ENCODE measurements around the gene PAX7. TPM values are rescaled to one million over a fixed set of nuclear protein-coding genes. Genes with fewer than 3 reads are reported as not detected.
"Not testable (repeated sequence)": the region's sequence is repeated elsewhere in the genome, so short reads cannot be mapped to it uniquely, and the experiment has no call there.

The PAX7 gene
- total RNA-seq, 2 experiments from 2014 or later: not detected

DNA sequence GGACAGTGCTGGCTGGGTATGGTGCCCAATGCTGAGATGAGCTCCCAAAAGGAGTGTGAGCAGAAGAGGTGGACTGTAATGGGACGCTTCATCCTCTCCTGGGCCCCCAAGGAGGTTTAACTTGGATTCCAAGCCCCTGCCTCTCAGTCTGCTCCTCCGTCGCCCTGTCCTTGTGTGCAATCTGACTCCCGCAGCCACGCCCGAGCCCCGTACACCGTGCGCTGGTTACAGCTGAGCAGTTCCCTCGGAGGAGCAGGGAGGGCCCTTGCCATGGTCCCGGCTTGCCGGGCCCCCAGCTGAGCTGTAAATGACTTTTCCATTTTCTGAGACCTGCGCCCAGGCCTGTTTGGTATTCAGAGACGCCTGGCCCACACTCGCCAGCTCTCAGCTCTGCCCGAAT lies 53.7 kb downstream of the PAX7 start:
- peaks cover 25% of the 10 kb centered on the region for H3K27me3 Mint-ChIP-seq
- H3K4me3 Mint-ChIP-seq: no peak overlapping the region
- H3K27ac Mint-ChIP-seq: no peak overlapping the region
- no peak for DNase-seq
- no peaks in the 10 kb centered on the region for H3K36me3 Mint-ChIP-seq
- H3K9me3 Mint-ChIP-seq: no peaks in the 10 kb centered on the region
- H3K4me1 Mint-ChIP-seq: peaks cover 2% of the 10 kb centered on the region

DNA sequence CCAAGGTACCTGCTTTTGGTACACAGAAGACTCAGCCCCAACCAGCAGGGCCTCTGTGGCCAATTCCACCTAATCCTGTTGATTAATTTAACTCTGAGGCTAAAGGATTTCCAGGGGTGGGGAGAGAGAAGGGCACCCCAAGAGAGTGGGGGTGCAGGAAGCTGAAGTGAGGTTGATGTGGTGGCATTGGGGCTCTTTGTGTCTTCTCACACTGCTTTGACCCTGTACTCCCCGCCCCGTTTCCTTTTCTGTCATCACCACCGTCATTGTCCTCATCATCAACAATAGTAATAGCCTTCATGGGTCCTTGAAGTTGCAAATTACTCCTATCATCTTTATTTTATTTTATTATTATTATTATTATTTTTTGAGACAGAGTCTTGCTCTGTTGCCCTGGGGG lies 55.9 kb downstream of the PAX7 start:
- no peak for DNase-seq
- H3K27ac Mint-ChIP-seq: no peak overlapping the region
- peaks cover 17% of the 10 kb centered on the region for H3K27me3 Mint-ChIP-seq
- no peaks in the 10 kb centered on the region for H3K9me3 Mint-ChIP-seq
- H3K4me1 Mint-ChIP-seq: peaks cover 2% of the 10 kb centered on the region
- H3K36me3 Mint-ChIP-seq: no peaks in the 10 kb centered on the region
- H3K4me3 Mint-ChIP-seq: no peak overlapping the region

DNA sequence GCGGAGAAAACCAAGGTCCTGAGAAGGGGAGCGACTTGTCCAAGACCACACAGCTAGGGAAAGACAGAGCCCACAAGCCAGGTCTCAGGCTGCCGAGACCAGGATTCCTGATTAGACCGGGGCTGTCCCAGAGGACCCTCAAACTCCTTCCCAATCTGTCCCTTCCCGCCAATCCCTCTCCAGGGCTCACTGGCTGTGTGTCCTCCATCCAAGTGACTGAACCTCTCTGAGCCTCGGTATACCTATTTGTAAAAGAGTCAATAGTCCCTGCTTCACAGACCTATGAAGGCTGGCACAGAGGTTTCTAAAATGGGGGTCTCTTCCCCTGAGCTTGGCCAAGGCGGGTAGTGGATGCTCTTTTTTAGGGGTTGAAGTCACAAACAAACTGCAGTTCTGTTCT lies 56.6 kb downstream of the PAX7 start:
- peaks cover 2% of the 10 kb centered on the region for H3K4me1 Mint-ChIP-seq
- H3K9me3 Mint-ChIP-seq: no peaks in the 10 kb centered on the region
- no peak for DNase-seq
- no peaks in the 10 kb centered on the region for H3K36me3 Mint-ChIP-seq
- peaks cover 24% of the 10 kb centered on the region for H3K27me3 Mint-ChIP-seq
- no peak overlapping the region for H3K27ac Mint-ChIP-seq
- H3K4me3 Mint-ChIP-seq: no peak overlapping the region

DNA sequence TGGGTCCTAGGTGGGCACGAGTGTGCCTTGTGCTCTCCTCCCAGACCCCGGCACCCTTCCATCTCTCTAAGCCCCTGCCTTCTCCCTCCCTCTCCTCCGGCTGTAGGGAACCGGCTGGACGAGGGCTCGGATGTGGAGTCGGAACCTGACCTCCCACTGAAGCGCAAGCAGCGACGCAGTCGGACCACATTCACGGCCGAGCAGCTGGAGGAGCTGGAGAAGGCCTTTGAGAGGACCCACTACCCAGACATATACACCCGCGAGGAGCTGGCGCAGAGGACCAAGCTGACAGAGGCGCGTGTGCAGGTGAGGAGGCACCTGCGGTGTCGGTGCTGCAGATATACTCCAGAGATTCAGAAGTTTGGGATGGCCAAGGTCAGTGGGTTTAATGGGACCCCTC lies 61.0 kb downstream of the PAX7 start:
- H3K27ac Mint-ChIP-seq: no peak overlapping the region
- no peak for DNase-seq
- H3K4me3 Mint-ChIP-seq: no peak overlapping the region
- no peaks in the 10 kb centered on the region for H3K9me3 Mint-ChIP-seq
- H3K36me3 Mint-ChIP-seq: no peaks in the 10 kb centered on the region
- no peaks in the 10 kb centered on the region for H3K4me1 Mint-ChIP-seq
- H3K27me3 Mint-ChIP-seq: peaks cover 46% of the 10 kb centered on the region

DNA sequence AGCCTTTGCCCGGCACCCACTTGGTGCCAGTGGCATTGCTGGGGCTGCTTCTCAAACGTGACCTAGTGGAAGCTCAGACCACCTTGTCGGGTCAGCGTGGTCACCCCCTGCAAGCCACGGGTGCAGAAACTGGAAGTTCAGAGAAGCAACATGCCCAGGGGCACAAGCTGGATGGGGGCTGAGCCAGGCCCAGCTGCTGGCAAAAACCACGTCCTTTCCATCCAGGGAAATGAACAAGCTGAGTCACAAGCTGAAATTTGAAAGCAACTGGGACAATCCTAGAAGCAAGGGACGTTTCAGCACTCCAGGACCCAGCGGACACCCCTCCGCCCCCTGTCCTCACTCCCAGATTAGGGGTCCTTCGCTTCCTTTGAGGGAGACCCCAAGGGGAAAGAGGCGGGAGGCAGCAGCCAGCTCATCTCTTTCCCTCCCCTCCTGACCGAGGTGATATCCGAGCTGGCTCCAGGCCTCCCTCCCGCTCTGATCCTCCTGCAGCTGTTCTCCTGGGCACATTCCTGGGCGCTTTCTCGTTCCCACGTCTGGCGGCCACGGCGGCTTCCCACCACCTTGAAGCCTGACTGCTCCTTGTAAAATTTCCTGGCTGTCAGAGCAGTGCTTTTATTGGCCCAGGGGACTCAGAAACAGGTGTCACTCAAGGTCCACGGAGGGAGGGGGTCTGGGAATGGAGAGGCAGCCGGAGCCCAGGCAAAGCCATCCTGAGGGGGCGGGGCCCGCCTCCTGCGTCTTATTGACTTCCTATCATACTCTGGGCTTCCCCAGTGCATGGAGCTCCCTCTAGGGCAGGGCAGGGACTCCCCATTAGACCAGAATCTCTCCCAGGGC lies 62.8 kb downstream of the PAX7 start:
- no peaks in the 10 kb centered on the region for H3K9me3 Mint-ChIP-seq
- no peaks in the 10 kb centered on the region for H3K36me3 Mint-ChIP-seq
- no peak overlapping the region for H3K27ac Mint-ChIP-seq
- no peak overlapping the region for H3K4me3 Mint-ChIP-seq
- no peak for DNase-seq
- H3K4me1 Mint-ChIP-seq: no peaks in the 10 kb centered on the region
- H3K27me3 Mint-ChIP-seq: peaks cover 54% of the 10 kb centered on the region

DNA sequence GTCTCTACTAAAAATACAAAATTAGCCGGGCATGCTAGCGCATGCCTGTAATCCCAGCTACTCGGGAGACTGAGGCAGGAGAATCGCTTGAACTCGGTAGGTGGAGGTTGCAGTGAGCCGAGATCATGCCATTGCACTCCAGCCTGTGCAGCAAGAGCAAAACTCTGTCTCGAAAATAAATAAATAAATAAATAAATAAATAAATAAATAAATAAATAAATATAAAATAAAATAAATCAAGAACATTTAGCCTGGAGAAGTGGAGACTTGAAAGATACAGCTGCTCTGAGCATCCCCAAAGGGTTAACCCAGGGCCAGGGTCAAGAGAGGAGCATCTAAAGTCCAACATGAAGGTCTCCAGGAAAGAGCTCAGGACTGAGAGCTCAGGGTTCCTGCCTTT lies 63.6 kb downstream of the PAX7 start:
- not testable (repeated sequence) for H3K4me1 Mint-ChIP-seq, H3K27ac Mint-ChIP-seq, DNase-seq, H3K4me3 Mint-ChIP-seq, H3K36me3 Mint-ChIP-seq, H3K9me3 Mint-ChIP-seq
- peaks cover 55% of the 10 kb centered on the region for H3K27me3 Mint-ChIP-seq

DNA sequence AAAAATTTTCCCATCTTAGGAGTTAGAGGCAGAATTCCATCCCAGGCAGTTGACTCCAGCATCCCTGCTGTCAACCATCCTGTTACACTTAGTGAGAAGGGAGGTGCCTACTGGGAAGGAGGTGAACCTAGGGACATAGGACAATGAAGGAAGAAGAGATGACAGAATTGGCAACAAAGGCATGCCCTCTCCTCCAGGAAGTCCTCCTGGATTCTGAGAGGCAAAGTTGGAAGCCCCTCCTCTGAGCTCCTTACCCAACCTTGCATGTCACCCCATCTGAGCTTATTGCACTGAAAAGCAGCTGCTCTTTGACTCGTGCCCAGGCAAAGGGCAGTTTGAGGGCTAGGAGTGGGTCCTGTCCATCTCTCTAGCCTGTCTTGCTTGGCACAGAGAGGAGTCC lies 66.9 kb downstream of the PAX7 start:
- peaks cover 46% of the 10 kb centered on the region for H3K27me3 Mint-ChIP-seq
- H3K9me3 Mint-ChIP-seq: no peaks in the 10 kb centered on the region
- H3K36me3 Mint-ChIP-seq: no peaks in the 10 kb centered on the region
- H3K4me3 Mint-ChIP-seq: no peak overlapping the region
- H3K4me1 Mint-ChIP-seq: no peaks in the 10 kb centered on the region
- no peak for DNase-seq
- no peak overlapping the region for H3K27ac Mint-ChIP-seq

DNA sequence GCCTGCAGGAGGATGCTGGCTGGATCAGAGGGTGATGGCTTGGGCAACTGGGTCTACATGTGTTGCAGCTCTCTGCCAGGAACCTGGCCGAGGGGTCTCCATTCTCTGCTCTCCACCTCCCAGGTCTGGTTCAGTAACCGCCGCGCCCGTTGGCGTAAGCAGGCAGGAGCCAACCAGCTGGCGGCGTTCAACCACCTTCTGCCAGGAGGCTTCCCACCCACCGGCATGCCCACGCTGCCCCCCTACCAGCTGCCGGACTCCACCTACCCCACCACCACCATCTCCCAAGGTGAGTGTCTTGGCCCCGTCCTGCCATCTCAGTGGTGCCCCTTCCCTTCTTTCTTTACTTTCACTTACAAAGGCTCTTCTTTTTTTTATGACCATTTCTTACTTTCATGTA lies 69.9 kb downstream of the PAX7 start:
- Mint-ChIP-seq H3K27me3 (peaks cover 33% of the 10 kb centered on the region), H3K36me3 (no peaks in the 10 kb centered on the region), H3K27ac (no peak overlapping the region), H3K4me3 (no peak overlapping the region), H3K9me3 (no peaks in the 10 kb centered on the region), H3K4me1 (no peaks in the 10 kb centered on the region)
- DNase-seq: no peak

DNA sequence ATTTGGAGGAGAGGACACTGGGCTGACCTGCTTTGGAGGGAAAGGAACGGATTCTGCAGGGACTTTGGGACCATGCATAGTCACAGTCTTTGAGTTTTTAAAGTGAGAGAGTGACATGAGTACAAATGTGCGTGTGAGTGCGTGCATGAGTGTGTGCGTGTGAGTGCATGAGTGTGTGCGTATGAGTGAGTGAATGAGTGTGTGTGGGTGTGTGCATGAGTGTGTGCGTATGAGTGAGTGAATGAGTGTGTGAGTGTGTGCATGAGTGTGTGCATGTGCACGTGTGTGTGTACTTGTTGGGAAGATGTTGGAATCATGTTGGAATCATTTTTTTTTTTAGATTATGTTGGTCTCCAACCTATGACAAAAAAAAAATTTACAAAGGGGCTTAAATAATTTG lies 70.5 kb downstream of the PAX7 start:
- Mint-ChIP-seq H3K4me3 (no peak overlapping the region), H3K27ac (no peak overlapping the region), H3K36me3 (no peaks in the 10 kb centered on the region), H3K27me3 (peaks cover 28% of the 10 kb centered on the region), H3K4me1 (no peaks in the 10 kb centered on the region), H3K9me3 (no peaks in the 10 kb centered on the region)
- DNase-seq: no peak

DNA sequence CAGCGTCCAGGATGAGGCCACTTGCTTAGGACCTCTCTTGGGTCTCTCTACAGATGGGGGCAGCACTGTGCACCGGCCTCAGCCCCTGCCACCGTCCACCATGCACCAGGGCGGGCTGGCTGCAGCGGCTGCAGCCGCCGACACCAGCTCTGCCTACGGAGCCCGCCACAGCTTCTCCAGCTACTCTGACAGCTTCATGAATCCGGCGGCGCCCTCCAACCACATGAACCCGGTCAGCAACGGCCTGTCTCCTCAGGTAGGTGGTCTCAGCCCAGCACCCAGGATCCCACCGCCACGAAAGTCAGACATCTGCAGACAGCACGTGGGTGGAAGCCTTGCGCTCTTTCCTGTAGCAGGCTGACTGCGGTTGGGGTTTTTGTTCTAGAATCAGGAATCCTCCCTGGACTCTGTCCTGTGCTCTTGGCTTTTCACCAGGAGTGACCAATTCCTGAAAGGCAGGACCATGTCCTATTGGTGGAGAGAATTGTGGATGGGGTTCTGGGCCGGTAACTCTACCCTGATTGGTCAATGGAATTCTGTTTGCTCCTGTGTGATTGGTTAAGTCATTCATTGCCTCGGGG lies 72.5 kb downstream of the PAX7 start:
- no peaks in the 10 kb centered on the region for H3K36me3 Mint-ChIP-seq
- peaks cover 17% of the 10 kb centered on the region for H3K27me3 Mint-ChIP-seq
- H3K4me1 Mint-ChIP-seq: no peaks in the 10 kb centered on the region
- no peak for DNase-seq
- no peak overlapping the region for H3K4me3 Mint-ChIP-seq
- H3K9me3 Mint-ChIP-seq: no peaks in the 10 kb centered on the region
- H3K27ac Mint-ChIP-seq: no peak overlapping the region

DNA sequence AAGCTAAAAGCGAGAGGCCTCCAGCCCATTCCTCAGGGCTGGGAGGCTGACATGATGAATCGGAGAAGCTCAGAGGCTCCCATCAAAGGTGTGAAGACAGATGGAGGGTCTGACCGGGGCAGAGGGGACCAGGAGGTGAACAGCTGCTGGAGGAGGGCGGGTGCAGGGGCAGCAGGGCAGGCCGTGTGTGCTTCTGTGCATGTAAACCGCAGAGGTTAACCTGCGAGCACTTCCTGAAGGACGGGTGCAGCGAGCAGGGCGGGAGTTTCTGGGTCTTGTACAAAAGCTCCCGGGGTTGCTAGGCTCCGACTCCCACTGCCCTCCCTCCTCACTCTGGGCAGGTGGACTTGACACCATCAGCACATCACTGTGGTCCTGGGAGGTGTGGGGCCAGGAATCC lies 75.2 kb downstream of the PAX7 start:
- Mint-ChIP-seq H3K4me3 (no peak overlapping the region), H3K27me3 (peaks cover 12% of the 10 kb centered on the region), H3K36me3 (no peaks in the 10 kb centered on the region), H3K4me1 (no peaks in the 10 kb centered on the region), H3K27ac (no peak overlapping the region), H3K9me3 (no peaks in the 10 kb centered on the region)
- no peak for DNase-seq

DNA sequence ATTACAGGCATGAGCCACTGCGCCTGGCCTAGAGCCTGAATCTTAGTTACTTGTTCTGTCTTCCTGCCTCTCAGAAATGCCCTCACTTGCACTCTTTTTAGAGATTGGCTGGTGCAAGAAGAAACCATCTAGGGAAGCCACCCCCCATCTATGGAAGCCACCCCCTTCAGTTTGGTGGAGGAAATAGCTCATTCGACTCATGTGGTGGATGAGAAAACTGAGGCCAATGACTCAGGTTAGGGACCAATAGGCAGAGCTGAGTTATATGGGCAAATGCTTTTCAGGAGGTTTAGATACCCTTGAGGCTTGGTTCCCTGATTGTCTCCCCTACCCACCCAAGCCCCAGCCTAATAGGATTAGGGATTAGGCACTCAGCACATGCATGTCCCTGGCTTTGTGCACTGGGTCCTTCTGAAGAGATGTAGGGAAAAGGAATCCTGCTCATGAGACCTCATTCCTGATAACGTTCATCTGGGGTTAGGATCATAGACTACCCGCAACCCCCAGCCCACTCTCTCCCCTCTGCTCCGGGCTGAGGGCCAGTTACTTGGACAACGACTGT lies 77.1 kb downstream of the PAX7 start:
- DNase-seq: no peak
- no peaks in the 10 kb centered on the region for H3K9me3 Mint-ChIP-seq
- no peaks in the 10 kb centered on the region for H3K36me3 Mint-ChIP-seq
- no peak overlapping the region for H3K4me3 Mint-ChIP-seq
- no peak overlapping the region for H3K27ac Mint-ChIP-seq
- no peaks in the 10 kb centered on the region for H3K4me1 Mint-ChIP-seq
- peaks cover 26% of the 10 kb centered on the region for H3K27me3 Mint-ChIP-seq

DNA sequence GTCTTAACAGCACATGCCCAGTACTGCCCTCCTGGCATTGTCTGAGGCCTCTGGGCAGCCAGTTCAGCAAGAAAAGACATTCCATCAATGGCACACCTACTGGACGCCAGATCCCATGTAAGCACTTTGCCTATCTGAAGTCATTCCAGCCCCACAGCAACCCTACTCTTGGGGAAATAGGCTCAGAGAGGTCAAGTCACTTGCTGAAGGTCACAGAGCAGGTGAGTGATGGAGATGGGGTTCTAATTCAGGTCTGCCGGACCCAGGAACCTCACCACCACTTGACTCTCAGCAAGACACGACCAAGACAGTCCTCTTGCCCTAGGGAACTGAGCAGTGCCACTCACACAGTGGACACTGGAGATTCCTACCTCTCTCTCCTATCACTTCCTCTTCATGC lies 79.4 kb downstream of the PAX7 start:
- H3K4me1 Mint-ChIP-seq: no peaks in the 10 kb centered on the region
- H3K27ac Mint-ChIP-seq: no peak overlapping the region
- DNase-seq: no peak
- H3K4me3 Mint-ChIP-seq: no peak overlapping the region
- H3K27me3 Mint-ChIP-seq: peaks cover 32% of the 10 kb centered on the region
- H3K9me3 Mint-ChIP-seq: no peaks in the 10 kb centered on the region
- no peaks in the 10 kb centered on the region for H3K36me3 Mint-ChIP-seq

DNA sequence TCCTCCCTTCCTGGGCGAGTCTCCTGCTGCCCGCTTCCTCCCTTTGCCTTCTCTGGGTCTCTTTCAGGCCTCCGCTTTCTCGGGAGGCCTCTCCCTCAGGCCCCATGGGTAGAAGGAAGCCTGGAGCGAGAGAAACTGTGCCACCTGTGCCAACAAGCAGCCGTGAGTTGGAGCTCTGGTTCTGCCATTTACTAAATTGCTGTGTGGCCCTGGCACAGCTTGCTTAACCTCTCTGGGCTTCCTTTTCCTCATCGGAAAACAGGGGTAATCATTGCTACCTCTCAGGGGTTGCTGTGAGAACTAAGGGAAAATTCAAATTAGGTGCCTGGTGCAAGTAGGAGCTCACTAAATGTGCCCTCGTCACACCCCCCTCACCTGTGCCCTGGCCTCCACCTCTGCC lies 80.4 kb downstream of the PAX7 start:
- Mint-ChIP-seq H3K36me3 (no peaks in the 10 kb centered on the region), H3K27me3 (peaks cover 41% of the 10 kb centered on the region), H3K9me3 (no peaks in the 10 kb centered on the region), H3K4me1 (no peaks in the 10 kb centered on the region), H3K27ac (no peak overlapping the region), H3K4me3 (no peak overlapping the region)
- no peak for DNase-seq

DNA sequence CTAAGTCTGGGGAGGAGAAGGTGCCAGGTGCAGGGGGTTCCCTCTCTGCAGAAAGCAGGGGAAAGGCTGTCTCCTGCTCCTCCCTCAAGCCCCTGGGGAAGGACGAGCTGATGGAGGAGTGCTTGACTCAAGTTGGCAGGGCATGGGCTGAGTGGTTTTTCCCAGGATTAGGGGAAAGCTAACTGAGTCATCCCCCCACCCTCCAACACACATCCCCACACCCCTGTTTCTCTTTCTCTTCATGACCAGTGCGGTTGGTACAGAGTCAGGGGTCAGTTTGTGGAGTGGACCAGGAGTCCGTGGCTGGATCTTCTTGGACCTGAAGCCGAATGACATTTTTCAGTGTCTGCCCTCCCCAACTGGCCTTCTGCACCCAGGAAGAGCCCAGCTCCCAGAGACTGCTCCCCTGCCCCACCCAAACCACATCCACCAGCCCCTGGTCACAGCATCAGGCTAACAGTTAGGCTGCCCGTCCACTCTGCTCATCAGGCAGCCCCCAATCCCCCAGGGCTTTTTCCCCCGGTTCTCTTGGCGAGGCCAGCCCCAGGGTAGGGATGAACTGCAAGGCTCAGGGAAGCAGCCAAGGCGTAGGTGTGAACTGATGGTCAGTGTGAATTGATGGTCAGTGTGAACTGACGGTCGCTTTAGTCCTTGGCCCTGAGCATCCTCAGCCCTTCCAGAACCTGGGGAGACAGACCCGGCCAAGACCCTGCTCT lies 81.0 kb downstream of the PAX7 start:
- H3K27me3 Mint-ChIP-seq: peaks cover 48% of the 10 kb centered on the region
- no peak overlapping the region for H3K4me3 Mint-ChIP-seq
- DNase-seq: no peak
- no peaks in the 10 kb centered on the region for H3K36me3 Mint-ChIP-seq
- no peaks in the 10 kb centered on the region for H3K9me3 Mint-ChIP-seq
- H3K4me1 Mint-ChIP-seq: peaks cover 2% of the 10 kb centered on the region
- H3K27ac Mint-ChIP-seq: no peak overlapping the region

Measured in activated naive CD8-positive, alpha-beta T cell treated with anti-CD3 and anti-CD28 coated beads for 36 hours (primary cell).